SK-N-SH (cell line): ENCODE data around the gene AMD1.

Source experiments
- CHD2 ChIP-seq: fragments of 150-350 bp; IDR thresholded peaks from 2 replicates; pipeline ENCODE4 v1.6.1; 2018; ENCODE audit warnings: low read length; ENCODE audit not compliant: partially characterized antibody
- EP300 ChIP-seq, 2 experiments: IDR thresholded peaks; 2 replicates each; pipeline versions ENCODE4 v1.4.0 to v1.6.1; 2012; ENCODE audit warnings: borderline replicate concordance in 1 of 2, low read depth in 1 of 2, low read length in 1 of 2
- EZH2phosphoT487 ChIP-seq: fragments of 200-600 bp; sonication (generic); IDR thresholded peaks from 2 replicates; pipeline ENCODE4 v1.6.1; 2017; ENCODE audit warnings: low read depth, mixed run types, mild to moderate bottlenecking, antibody characterized with exemption, moderate library complexity, borderline replicate concordance
- FOXJ3 ChIP-seq: sonication (generic); formaldehyde crosslinking; IDR thresholded peaks from 2 replicates; pipeline ENCODE4 v1.5.1; 2020; ENCODE audit warnings: mild to moderate bottlenecking, missing genetic modification reagents
- POLR2AphosphoS5 ChIP-seq: IDR thresholded peaks from 2 replicates; pipeline ENCODE4 v1.6.1; 2012; ENCODE audit warnings: low read depth, low read length
- RCOR1 ChIP-seq: fragments of 150-350 bp; IDR thresholded peaks from 2 replicates; pipeline ENCODE4 v1.6.1; 2017; ENCODE audit warnings: antibody characterized with exemption, low read length
- TAF1 ChIP-seq: IDR thresholded peaks from 2 replicates; pipeline ENCODE4 v1.6.1; 2012; ENCODE audit warnings: low read depth, mild to moderate bottlenecking, low read length, moderate library complexity, borderline replicate concordance
- TEAD4 ChIP-seq: IDR thresholded peaks from 2 replicates; pipeline ENCODE4 v1.4.0; 2012; ENCODE audit warnings: mild to moderate bottlenecking, borderline replicate concordance; ENCODE audit not compliant: insufficient read depth
- TF ChIP-seq, protein P1 (sequence below): fragments of 200-600 bp; sonication (generic); IDR thresholded peaks from 2 replicates; pipeline ENCODE4 v1.6.1; 2017; ENCODE audit warnings: antibody characterized with exemption, mild to moderate bottlenecking, moderate library complexity
- TF ChIP-seq, protein P2 (sequence below): IDR thresholded peaks from 2 replicates; pipeline ENCODE4 v1.4.0; 2012; ENCODE audit warnings: low read depth
- TF ChIP-seq, protein P3 (sequence below): fragments of 150-350 bp; IDR thresholded peaks from 2 replicates; pipeline ENCODE4 v1.6.1; 2017; ENCODE audit warnings: antibody characterized with exemption, low read length, low read depth, borderline replicate concordance
- TF ChIP-seq, protein P4 (sequence below): IDR thresholded peaks from 2 replicates; pipeline ENCODE4 v1.6.1; 2012; ENCODE audit warnings: mild to moderate bottlenecking, low read depth, low read length, moderate library complexity

DNA sequence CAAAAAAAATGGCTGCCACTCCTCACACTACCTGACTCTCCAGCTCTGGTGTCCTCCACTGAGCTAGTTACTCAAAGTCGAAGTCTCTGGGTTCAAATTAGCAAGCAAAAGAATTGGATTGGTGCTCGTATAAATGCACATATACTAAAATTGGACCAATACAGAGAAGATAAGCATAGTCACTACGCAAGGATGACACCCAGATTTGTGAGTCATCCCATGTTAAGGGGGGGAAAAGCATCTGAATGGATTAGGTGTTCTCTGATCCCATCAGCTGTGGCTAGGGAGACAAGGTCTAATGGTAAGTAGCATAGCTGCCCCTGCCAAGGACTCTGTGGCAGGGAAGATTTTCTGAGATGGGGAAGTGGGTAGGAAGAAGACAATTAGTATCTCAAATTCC is 18.3 kb upstream of the AMD1 start:
- TF ChIP-seq, protein P1, sequence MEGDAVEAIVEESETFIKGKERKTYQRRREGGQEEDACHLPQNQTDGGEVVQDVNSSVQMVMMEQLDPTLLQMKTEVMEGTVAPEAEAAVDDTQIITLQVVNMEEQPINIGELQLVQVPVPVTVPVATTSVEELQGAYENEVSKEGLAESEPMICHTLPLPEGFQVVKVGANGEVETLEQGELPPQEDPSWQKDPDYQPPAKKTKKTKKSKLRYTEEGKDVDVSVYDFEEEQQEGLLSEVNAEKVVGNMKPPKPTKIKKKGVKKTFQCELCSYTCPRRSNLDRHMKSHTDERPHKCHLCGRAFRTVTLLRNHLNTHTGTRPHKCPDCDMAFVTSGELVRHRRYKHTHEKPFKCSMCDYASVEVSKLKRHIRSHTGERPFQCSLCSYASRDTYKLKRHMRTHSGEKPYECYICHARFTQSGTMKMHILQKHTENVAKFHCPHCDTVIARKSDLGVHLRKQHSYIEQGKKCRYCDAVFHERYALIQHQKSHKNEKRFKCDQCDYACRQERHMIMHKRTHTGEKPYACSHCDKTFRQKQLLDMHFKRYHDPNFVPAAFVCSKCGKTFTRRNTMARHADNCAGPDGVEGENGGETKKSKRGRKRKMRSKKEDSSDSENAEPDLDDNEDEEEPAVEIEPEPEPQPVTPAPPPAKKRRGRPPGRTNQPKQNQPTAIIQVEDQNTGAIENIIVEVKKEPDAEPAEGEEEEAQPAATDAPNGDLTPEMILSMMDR: no peak
- TF ChIP-seq CHD2 (no peak), EP300 (IDR thresholded peaks at IDR 0.05; ENCODE audit: borderline replicate concordance in 1 of 2, low read depth in 1 of 2, low read length in 1 of 2) (no peak), FOXJ3 (no peak), RCOR1 (no peak), TAF1 (no peak), POLR2AphosphoS5 (no peak), EZH2phosphoT487 (no peak), TEAD4 (no peak)
- TF ChIP-seq, protein P2, sequence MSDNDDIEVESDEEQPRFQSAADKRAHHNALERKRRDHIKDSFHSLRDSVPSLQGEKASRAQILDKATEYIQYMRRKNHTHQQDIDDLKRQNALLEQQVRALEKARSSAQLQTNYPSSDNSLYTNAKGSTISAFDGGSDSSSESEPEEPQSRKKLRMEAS: no peak
- TF ChIP-seq, protein P3, sequence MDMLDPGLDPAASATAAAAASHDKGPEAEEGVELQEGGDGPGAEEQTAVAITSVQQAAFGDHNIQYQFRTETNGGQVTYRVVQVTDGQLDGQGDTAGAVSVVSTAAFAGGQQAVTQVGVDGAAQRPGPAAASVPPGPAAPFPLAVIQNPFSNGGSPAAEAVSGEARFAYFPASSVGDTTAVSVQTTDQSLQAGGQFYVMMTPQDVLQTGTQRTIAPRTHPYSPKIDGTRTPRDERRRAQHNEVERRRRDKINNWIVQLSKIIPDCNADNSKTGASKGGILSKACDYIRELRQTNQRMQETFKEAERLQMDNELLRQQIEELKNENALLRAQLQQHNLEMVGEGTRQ: no peak
- TF ChIP-seq, protein P4, sequence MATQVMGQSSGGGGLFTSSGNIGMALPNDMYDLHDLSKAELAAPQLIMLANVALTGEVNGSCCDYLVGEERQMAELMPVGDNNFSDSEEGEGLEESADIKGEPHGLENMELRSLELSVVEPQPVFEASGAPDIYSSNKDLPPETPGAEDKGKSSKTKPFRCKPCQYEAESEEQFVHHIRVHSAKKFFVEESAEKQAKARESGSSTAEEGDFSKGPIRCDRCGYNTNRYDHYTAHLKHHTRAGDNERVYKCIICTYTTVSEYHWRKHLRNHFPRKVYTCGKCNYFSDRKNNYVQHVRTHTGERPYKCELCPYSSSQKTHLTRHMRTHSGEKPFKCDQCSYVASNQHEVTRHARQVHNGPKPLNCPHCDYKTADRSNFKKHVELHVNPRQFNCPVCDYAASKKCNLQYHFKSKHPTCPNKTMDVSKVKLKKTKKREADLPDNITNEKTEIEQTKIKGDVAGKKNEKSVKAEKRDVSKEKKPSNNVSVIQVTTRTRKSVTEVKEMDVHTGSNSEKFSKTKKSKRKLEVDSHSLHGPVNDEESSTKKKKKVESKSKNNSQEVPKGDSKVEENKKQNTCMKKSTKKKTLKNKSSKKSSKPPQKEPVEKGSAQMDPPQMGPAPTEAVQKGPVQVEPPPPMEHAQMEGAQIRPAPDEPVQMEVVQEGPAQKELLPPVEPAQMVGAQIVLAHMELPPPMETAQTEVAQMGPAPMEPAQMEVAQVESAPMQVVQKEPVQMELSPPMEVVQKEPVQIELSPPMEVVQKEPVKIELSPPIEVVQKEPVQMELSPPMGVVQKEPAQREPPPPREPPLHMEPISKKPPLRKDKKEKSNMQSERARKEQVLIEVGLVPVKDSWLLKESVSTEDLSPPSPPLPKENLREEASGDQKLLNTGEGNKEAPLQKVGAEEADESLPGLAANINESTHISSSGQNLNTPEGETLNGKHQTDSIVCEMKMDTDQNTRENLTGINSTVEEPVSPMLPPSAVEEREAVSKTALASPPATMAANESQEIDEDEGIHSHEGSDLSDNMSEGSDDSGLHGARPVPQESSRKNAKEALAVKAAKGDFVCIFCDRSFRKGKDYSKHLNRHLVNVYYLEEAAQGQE: no peak
